ENCODE results near the gene SHLD1. TPM values are rescaled to one million over a fixed set of nuclear protein-coding genes. Genes with fewer than 3 reads are reported as not detected.
"Not testable (repeated sequence)": the region's sequence is repeated elsewhere in the genome, so short reads cannot be mapped to it uniquely, and the experiment has no call there.

The SHLD1 gene
- total RNA-seq, 1 experiment from 2014 or later = 3.6 TPM

- H3K4me3 ChIP-seq (ENCODE audit: insufficient read depth, low read depth, low read length); DNase-seq; H3K27me3 ChIP-seq (ENCODE audit: control insufficient read depth, insufficient read depth, low read length); H3K36me3 ChIP-seq (replicated peaks; ENCODE audit: control insufficient read depth, insufficient read depth, low read length): not testable (repeated sequence)
Measured at GRCh38 chr20:5749512-5749951, 669 bp upstream of the SHLD1 start.

- H3K4me3 ChIP-seq (ENCODE audit: insufficient read depth, low read depth, low read length) = no peak overlapping the region
- no peaks in the 10 kb centered on the region for H3K27me3 ChIP-seq (ENCODE audit: control insufficient read depth, insufficient read depth, low read length)
- H3K36me3 ChIP-seq (replicated peaks; ENCODE audit: control insufficient read depth, insufficient read depth, low read length) = no peaks in the 10 kb centered on the region
- no peak for DNase-seq
Measured at GRCh38 chr20:5751856-5752255, 1.7 kb downstream of the SHLD1 start.

DNA sequence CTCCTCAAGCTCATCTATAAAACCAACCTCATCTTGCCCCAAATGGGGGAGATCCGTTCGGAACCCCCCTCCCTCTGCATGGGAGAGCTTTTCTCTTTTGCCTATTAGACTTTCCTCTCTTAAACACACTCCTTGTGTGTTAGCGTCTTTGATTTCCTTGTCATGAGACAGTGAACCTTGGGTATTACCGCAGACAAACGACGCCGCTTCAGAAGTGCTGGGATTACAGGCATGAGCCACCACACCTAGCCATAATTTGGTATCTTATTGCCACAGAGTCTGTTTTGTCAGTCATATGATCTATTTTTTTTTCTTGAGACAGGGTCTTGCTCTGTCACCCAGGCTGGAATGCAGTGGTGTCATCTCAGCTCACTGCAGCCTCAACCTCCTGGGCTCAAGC lies 3.6 kb downstream of the SHLD1 start:
- Histone ChIP-seq H3K4me3 (ENCODE audit: insufficient read depth, low read depth, low read length) (no peak overlapping the region), H3K27me3 (ENCODE audit: control insufficient read depth, insufficient read depth, low read length) (no peaks in the 10 kb centered on the region), H3K36me3 (replicated peaks; ENCODE audit: control insufficient read depth, insufficient read depth, low read length) (no peaks in the 10 kb centered on the region)
- no peak for DNase-seq

DNA sequence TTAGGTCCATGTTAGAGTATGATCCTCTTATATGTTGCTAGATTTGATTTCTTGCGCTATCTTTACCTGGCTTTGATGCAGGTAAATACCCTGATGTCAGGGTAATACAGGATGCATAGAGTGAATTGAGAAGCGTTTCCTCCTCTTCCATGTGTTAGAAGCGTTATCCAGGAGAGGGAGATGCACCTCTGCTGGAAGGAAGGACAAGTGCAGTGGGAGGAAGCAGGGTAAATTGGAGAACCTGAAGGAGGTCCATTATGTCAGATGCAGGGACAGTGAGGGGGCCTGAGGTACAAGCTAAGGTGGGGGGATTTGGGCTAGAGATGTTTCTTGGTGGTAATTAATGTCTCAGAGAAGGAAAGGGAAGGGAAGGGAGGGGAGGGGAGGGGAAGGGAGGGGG lies 7.7 kb downstream of the SHLD1 start:
- Histone ChIP-seq H3K4me3 (ENCODE audit: insufficient read depth, low read depth, low read length) (no peak overlapping the region), H3K36me3 (replicated peaks; ENCODE audit: control insufficient read depth, insufficient read depth, low read length) (no peaks in the 10 kb centered on the region), H3K27me3 (ENCODE audit: control insufficient read depth, insufficient read depth, low read length) (no peaks in the 10 kb centered on the region)
- DNase-seq = peak; percentile 28

DNA sequence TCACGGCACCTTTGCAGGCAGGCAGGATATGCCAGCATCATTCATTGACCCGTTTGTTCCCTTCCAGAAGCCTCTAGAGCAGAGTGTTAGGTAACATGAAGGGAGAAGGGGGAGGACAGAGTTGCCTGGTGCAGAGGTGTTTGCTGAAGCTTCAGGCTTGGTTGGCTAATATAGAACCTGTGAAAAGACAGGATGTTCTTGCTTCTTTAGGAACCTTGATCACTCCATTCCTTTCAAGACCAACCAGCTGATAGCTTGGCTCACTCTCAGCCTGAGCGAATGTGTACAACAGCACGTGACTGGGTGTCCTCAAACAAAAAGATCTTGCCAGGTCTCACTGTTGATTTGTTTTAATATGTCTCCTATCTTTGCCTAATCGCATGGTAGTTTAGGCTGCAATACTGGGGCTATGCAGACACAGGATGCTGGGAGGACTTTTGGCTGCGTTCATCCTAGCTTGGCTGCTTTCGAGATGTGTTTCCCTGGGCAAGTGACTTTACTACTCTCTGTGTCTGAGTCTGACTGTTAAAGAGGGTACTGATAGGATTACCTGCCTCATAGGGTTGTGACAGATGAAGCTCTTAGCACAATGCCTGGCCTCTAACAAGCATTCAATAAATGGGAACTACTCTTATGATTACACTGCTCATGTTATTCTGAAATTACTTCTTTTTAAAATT lies 16.0 kb downstream of the SHLD1 start:
- Histone ChIP-seq H3K36me3 (replicated peaks; ENCODE audit: control insufficient read depth, insufficient read depth, low read length) (no peaks in the 10 kb centered on the region), H3K4me3 (ENCODE audit: insufficient read depth, low read depth, low read length) (no peak overlapping the region), H3K27me3 (ENCODE audit: control insufficient read depth, insufficient read depth, low read length) (no peaks in the 10 kb centered on the region)
- DNase-seq = no peak

- Histone ChIP-seq H3K36me3 (replicated peaks; ENCODE audit: control insufficient read depth, insufficient read depth, low read length) (no peaks in the 10 kb centered on the region), H3K4me3 (ENCODE audit: insufficient read depth, low read depth, low read length) (no peak overlapping the region), H3K27me3 (ENCODE audit: control insufficient read depth, insufficient read depth, low read length) (no peaks in the 10 kb centered on the region)
- no peak for DNase-seq
Measured at GRCh38 chr20:5767493-5768098, 17.4 kb downstream of the SHLD1 start.

GRCh38 chr20:5770231-5770986 lies 20.2 kb downstream of the SHLD1 start:
- H3K27me3 ChIP-seq (ENCODE audit: control insufficient read depth, insufficient read depth, low read length) = no peaks in the 10 kb centered on the region
- no peak for DNase-seq
- H3K36me3 ChIP-seq (replicated peaks; ENCODE audit: control insufficient read depth, insufficient read depth, low read length) = no peaks in the 10 kb centered on the region
- H3K4me3 ChIP-seq (ENCODE audit: insufficient read depth, low read depth, low read length) = no peak overlapping the region

GRCh38 chr20:5770987-5771318 lies 20.8 kb downstream of the SHLD1 start:
- no peak for DNase-seq
- Histone ChIP-seq H3K36me3 (replicated peaks; ENCODE audit: control insufficient read depth, insufficient read depth, low read length) (no peaks in the 10 kb centered on the region), H3K27me3 (ENCODE audit: control insufficient read depth, insufficient read depth, low read length) (no peaks in the 10 kb centered on the region), H3K4me3 (ENCODE audit: insufficient read depth, low read depth, low read length) (no peak overlapping the region)

DNA sequence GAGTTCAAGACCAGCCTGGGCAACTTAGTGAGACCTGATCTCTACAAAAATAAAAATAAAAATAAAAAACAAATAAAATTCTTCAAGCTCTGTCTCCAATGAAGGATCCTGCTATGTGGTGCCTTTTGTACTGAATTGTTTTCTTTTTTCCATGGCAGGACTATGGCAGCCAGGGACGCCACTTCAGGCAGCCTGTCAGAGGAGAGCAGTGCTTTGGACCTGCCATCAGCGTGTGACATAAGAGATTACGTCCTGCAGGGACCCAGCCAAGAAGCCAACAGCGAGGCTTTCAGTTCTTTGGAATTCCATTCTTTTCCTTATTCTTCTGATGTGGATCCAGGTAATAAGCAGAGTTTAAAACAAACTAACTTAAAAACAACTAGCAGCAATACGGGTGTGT lies 22.5 kb downstream of the SHLD1 start:
- Histone ChIP-seq H3K36me3 (replicated peaks; ENCODE audit: control insufficient read depth, insufficient read depth, low read length) (no peaks in the 10 kb centered on the region), H3K4me3 (ENCODE audit: insufficient read depth, low read depth, low read length) (no peak overlapping the region), H3K27me3 (ENCODE audit: control insufficient read depth, insufficient read depth, low read length) (no peaks in the 10 kb centered on the region)
- DNase-seq = no peak

- no peak overlapping the region for H3K4me3 ChIP-seq (ENCODE audit: insufficient read depth, low read depth, low read length)
- no peaks in the 10 kb centered on the region for H3K27me3 ChIP-seq (ENCODE audit: control insufficient read depth, insufficient read depth, low read length)
- H3K36me3 ChIP-seq (replicated peaks; ENCODE audit: control insufficient read depth, insufficient read depth, low read length) = no peaks in the 10 kb centered on the region
- no peak for DNase-seq
Measured at GRCh38 chr20:5773589-5773988, 23.4 kb downstream of the SHLD1 start.

DNA sequence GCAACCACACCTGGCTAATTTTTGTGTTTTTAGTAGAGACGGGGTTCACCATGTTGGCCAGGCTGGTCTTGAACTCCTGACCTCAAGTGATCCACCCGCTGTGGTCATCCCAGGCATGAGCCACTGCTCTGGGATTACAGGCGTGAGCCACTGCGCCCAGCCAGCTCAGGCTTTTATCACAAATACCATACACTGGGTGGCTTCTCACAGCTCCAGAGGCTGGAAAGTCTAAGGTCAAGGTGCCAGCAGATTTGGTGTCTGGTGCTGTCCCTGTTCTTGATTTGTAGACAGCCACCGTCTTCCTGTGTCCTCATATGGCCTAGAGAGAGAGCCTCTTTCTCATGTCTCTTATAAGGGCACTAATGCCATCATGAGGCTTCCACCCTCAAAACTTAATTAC lies 25.9 kb downstream of the SHLD1 start:
- H3K4me3 ChIP-seq (ENCODE audit: insufficient read depth, low read depth, low read length) = no peak overlapping the region
- H3K27me3 ChIP-seq (ENCODE audit: control insufficient read depth, insufficient read depth, low read length) = no peaks in the 10 kb centered on the region
- no peaks in the 10 kb centered on the region for H3K36me3 ChIP-seq (replicated peaks; ENCODE audit: control insufficient read depth, insufficient read depth, low read length)
- no peak for DNase-seq

DNA sequence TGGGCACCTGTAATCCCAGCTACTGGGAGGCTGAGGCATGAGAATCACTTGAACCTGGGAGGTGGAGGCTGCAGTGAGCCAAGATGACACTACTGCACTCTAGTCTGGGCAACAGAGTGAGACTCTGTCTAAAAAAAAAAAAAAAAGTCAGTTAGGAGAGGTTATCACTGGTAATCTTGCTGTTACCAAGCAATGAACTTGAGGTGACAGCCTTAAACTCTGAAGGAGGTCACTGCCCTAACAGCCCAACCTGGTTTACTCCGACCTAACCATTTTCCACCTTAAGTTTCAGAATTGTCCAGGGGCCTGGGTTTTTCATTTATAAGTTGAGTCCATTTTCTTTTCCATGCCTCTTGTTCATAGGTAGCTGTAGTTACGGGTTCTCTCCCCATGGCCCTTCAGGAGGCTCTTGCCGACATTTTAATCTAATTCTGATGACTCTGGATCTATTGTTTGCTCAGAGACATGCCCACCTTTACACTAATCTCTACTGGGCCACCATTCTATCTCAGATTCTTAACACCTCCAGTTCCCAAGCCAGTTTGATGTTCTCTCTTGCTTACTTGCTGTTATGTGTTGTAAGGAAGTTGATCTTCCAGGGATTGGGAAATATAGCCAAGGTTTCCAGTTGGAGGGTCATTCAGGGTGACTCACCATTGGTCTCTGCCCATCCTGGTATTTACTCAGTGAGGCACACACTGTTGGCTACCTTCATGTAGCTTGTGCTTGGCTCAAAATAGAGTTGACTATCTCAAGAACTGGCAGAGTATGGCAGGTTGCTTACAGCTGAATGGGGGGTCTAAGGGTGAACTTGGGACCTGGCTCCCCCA lies 29.1 kb downstream of the SHLD1 start:
- no peak for DNase-seq

DNA sequence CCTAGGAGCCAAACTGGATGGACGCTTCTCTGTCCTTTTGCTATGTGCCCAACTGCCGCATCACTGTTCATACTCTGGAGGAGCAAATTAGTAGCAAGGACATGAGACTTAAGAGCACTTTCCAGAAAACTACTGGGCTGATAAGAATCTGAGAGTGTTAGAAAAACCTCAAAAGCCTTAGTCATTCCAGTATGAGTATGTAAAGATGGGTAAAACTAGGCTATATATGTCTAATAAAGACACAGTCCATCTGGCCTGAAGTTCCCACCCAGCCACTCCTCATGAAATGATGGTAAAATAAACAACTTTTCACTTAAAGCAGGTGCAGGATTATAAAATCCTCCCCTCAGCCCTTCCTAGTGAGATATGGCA lies 30.6 kb downstream of the SHLD1 start:
- DNase-seq = no peak
- Histone ChIP-seq H3K36me3 (replicated peaks; ENCODE audit: control insufficient read depth, insufficient read depth, low read length) (no peaks in the 10 kb centered on the region), H3K4me3 (ENCODE audit: insufficient read depth, low read depth, low read length) (no peak overlapping the region), H3K27me3 (ENCODE audit: control insufficient read depth, insufficient read depth, low read length) (no peaks in the 10 kb centered on the region)

More for the DNA sequence above, 29.1 kb downstream of the SHLD1 start:
- Histone ChIP-seq H3K27me3 (ENCODE audit: control insufficient read depth, insufficient read depth, low read length) (no peaks in the 10 kb centered on the region), H3K36me3 (replicated peaks; ENCODE audit: control insufficient read depth, insufficient read depth, low read length) (no peaks in the 10 kb centered on the region), H3K4me3 (ENCODE audit: insufficient read depth, low read depth, low read length) (no peak overlapping the region)

DNA sequence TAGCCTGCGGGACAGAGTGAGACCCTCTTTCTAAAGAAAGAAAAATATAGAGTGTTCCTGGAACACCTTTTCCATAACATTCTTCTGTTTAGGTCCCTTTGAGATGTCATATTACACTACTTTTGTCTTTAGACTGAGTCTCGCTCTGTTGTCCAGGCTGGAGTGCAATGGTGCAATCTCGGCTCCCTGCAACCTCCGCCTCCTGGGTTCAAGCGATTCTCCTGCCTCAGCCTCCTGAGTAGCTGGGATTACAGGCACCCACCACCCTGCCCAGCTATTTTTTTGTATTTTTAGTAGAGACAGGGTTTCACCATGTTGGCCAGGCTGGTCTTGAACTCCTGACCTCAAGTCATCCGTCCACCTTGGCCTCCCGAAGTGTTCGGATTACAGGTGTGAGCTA lies 31.2 kb downstream of the SHLD1 start:
- DNase-seq; H3K4me3 ChIP-seq (ENCODE audit: insufficient read depth, low read depth, low read length); H3K36me3 ChIP-seq (replicated peaks; ENCODE audit: control insufficient read depth, insufficient read depth, low read length); H3K27me3 ChIP-seq (ENCODE audit: control insufficient read depth, insufficient read depth, low read length): not testable (repeated sequence)
